H1 (cell line): Measurements from ENCODE around the gene IL10RA. TPM values are rescaled to one million over a fixed set of nuclear protein-coding genes. Genes with fewer than 3 reads are reported as not detected.

Experiments
- CTCF ChIA-PET: fragments of 300-600 bp; sonication (Branson Sonifier 250); formaldehyde crosslinking; loops from one replicate; lab custom pipeline; 2021; ENCODE audit not compliant: partially characterized antibody; lab: Charles Lee
- POLR2A ChIA-PET: fragments of 300-600 bp; sonication (Branson Sonifier 250); formaldehyde crosslinking; loops from one replicate; lab custom pipeline; 2021; ENCODE audit warnings: inconsistent platforms; ENCODE audit not compliant: partially characterized antibody; lab: Charles Lee
- DNase-seq, 2 experiments: peaks; one replicate each; pipeline versions ENCODE4 v3.0.0 to v3.0.0-alpha.2; 2010 to 2022; ENCODE audit warnings: low spot score in 2 of 2, low read depth in 1 of 2, mixed read lengths in 1 of 2
- FAIRE-seq: peaks from 2 replicates; lab custom pipeline; 2011; peaks lifted over from hg19 to GRCh38; lab: Jason Lieb, UNC
- H2AFZ ChIP-seq: 2 replicates; pipeline ENCODE4 v1.8.1; 2012; ENCODE audit warnings: low read length, inconsistent platforms
- H2AK5ac ChIP-seq: 2 replicates; pipeline ENCODE4 v1.6.1; 2013; ENCODE audit warnings: low read depth, low read length
- H2BK120ac ChIP-seq: replicated peaks from 2 replicates; pipeline ENCODE3; 2013; ENCODE audit warnings: low read depth, low read length, inconsistent platforms
- H2BK12ac ChIP-seq: 2 replicates; pipeline ENCODE4 v1.6.1; 2013; ENCODE audit warnings: low read depth, low read length
- H2BK15ac ChIP-seq: 2 replicates; pipeline ENCODE4 v1.6.1; 2013; ENCODE audit warnings: low read length
- H2BK20ac ChIP-seq: 2 replicates; pipeline ENCODE4 v1.6.1; 2013; ENCODE audit warnings: low read length
- H2BK5ac ChIP-seq: 2 replicates; pipeline ENCODE4 v1.6.1; 2013; ENCODE audit warnings: low read depth, low read length
- H3K14ac ChIP-seq: 2 replicates; pipeline ENCODE4 v1.6.1; 2013; ENCODE audit warnings: inconsistent platforms; ENCODE audit not compliant: insufficient read length
- H3K18ac ChIP-seq: 2 replicates; pipeline ENCODE4 v1.6.1; 2013; ENCODE audit warnings: low read length; ENCODE audit errors: extremely low read depth
- H3K23ac ChIP-seq: 2 replicates; pipeline ENCODE4 v1.6.1; 2013; ENCODE audit warnings: inconsistent platforms; ENCODE audit not compliant: insufficient read length
- H3K23me2 ChIP-seq: 2 replicates; pipeline ENCODE4 v1.6.1; 2013; ENCODE audit warnings: low read depth, low read length
- H3K27ac ChIP-seq: 2 replicates; pipeline ENCODE4 v1.6.1; 2011; ENCODE audit warnings: low read depth, low read length, inconsistent platforms
- H3K27me3 ChIP-seq, 4 experiments: replicated peaks in 1 of 4; 1 replicate in 1 of 4; 2 replicates in 3 of 4; pipeline versions ENCODE4 v1.6.1 to v1.8.1; 2011 to 2013; ENCODE audit warnings: low read length in 3 of 4, mild to moderate bottlenecking in 3 of 4, inconsistent platforms in 2 of 4, mixed read lengths in 2 of 4, moderate library complexity in 1 of 4; ENCODE audit not compliant: control insufficient read depth in 3 of 4, insufficient read depth in 3 of 4; ENCODE audit errors: extremely low read depth in 1 of 4
- H3K36me3 ChIP-seq, 4 experiments: 2 replicates each; pipeline versions ENCODE4 v1.6.1 to v1.8.1; 2011 to 2013; ENCODE audit warnings: mild to moderate bottlenecking in 4 of 4, low read length in 3 of 4, moderate library complexity in 2 of 4, control low read depth in 1 of 4, inconsistent platforms in 1 of 4; ENCODE audit not compliant: insufficient read depth in 4 of 4, control insufficient read depth in 2 of 4
- H3K4ac ChIP-seq: replicated peaks from 2 replicates; pipeline ENCODE3; 2013; ENCODE audit warnings: low read length, low read depth, mixed read lengths, inconsistent platforms; ENCODE audit not compliant: insufficient read length
- H3K4me1 ChIP-seq, 4 experiments: replicated peaks in 1 of 4; 1 replicate in 1 of 4; 2 replicates in 3 of 4; pipeline versions ENCODE4 v1.6.1 to v1.8.1; 2011 to 2013; ENCODE audit warnings: low read length in 3 of 4, inconsistent platforms in 2 of 4, mixed read lengths in 1 of 4; ENCODE audit not compliant: insufficient read depth in 4 of 4, control insufficient read depth in 3 of 4
- H3K4me2 ChIP-seq, 2 experiments: 2 replicates each; pipeline versions ENCODE4 v1.6.1 to v1.8.1; 2011 to 2013; ENCODE audit warnings: low read depth in 2 of 2, low read length in 2 of 2, control low read depth in 1 of 2, inconsistent platforms in 1 of 2, mild to moderate bottlenecking in 1 of 2; ENCODE audit not compliant: insufficient read depth in 1 of 2
- H3K4me3 ChIP-seq, 4 experiments: fragments of 200-600, 300-600 bp in 1 of 4; sonication (generic), shearing (Covaris generic), sonication (Bioruptor Twin) in 1 of 4; 2 replicates each; pipeline versions ENCODE4 v1.5.1 to v1.8.1; 2011 to 2016; ENCODE audit warnings: low read length in 4 of 4, low read depth in 3 of 4, control low read depth in 2 of 4, inconsistent platforms in 2 of 4, mild to moderate bottlenecking in 2 of 4, mixed read lengths in 1 of 4, moderate library complexity in 1 of 4; ENCODE audit not compliant: insufficient read depth in 2 of 4; ENCODE audit errors: extremely low read depth in 1 of 4
- H3K56ac ChIP-seq: replicated peaks from 2 replicates; pipeline ENCODE3; 2013; ENCODE audit warnings: low read depth, mild to moderate bottlenecking, mixed read lengths, low read length, inconsistent platforms; ENCODE audit not compliant: insufficient read length
- H3K79me1 ChIP-seq: 2 replicates; pipeline ENCODE4 v1.6.1; 2013; ENCODE audit warnings: low read depth, low read length, control low read depth
- H3K79me2 ChIP-seq, 2 experiments: 2 replicates each; pipeline versions ENCODE4 v1.6.1 to v1.8.1; 2012 to 2013; ENCODE audit warnings: low read length in 2 of 2, mild to moderate bottlenecking in 2 of 2, inconsistent platforms in 1 of 2; ENCODE audit not compliant: insufficient read depth in 2 of 2, control insufficient read depth in 1 of 2
- H3K9ac ChIP-seq, 4 experiments: replicated peaks in 1 of 4; 1 replicate in 1 of 4; 2 replicates in 3 of 4; pipeline versions ENCODE4 v1.6.1 to v1.8.1; 2011 to 2013; ENCODE audit warnings: low read depth in 3 of 4, low read length in 3 of 4, control low read depth in 2 of 4, mild to moderate bottlenecking in 2 of 4, moderate library complexity in 2 of 4, inconsistent platforms in 1 of 4; ENCODE audit errors: extremely low read depth in 1 of 4
- H3K9me3 ChIP-seq, 2 experiments: 2 replicates each; pipeline versions ENCODE4 v1.6.1 to v1.8.1; 2012 to 2013; ENCODE audit warnings: mild to moderate bottlenecking in 2 of 2, moderate library complexity in 2 of 2, control low read depth in 1 of 2, inconsistent platforms in 1 of 2, low read depth in 1 of 2, low read length in 1 of 2, mixed read lengths in 1 of 2; ENCODE audit not compliant: insufficient read depth in 2 of 2
- H4K20me1 ChIP-seq, 2 experiments: replicated peaks in 1 of 2; 2 replicates each; pipeline versions ENCODE3 to v1.8.1; 2011 to 2013; ENCODE audit warnings: inconsistent platforms in 2 of 2, low read length in 2 of 2, mild to moderate bottlenecking in 1 of 2; ENCODE audit not compliant: insufficient read depth in 2 of 2, control insufficient read depth in 1 of 2
- H4K5ac ChIP-seq: 2 replicates; pipeline ENCODE4 v1.6.1; 2013; ENCODE audit warnings: low read length, low read depth, mixed read lengths, inconsistent platforms; ENCODE audit not compliant: insufficient read length
- H4K8ac ChIP-seq: 2 replicates; pipeline ENCODE4 v1.8.0; 2013; ENCODE audit warnings: mild to moderate bottlenecking, moderate library complexity, low read length, inconsistent platforms; ENCODE audit not compliant: insufficient read depth; ENCODE audit errors: extremely low read depth
- H4K91ac ChIP-seq: replicated peaks from 2 replicates; pipeline ENCODE3; 2013; ENCODE audit warnings: low read length, mixed read lengths, inconsistent platforms; ENCODE audit not compliant: insufficient read length
- BACH1 ChIP-seq: IDR thresholded peaks from 2 replicates; pipeline ENCODE4 v1.6.1; 2012; ENCODE audit warnings: low read length, improper control_type of control experiment
- BCL11A ChIP-seq, 2 experiments: IDR thresholded peaks; one replicate each; pipeline ENCODE4 v1.6.1; 2011; ENCODE audit warnings: low read depth in 2 of 2, low read length in 2 of 2, mild to moderate bottlenecking in 2 of 2
- CBX8 ChIP-seq: fragments of 300-800, 300-1000 bp; sonication (generic); IDR thresholded peaks from 2 replicates; pipeline ENCODE4 v1.7.1; 2016; ENCODE audit warnings: low read depth, low read length, borderline replicate concordance
- CEBPB ChIP-seq: IDR thresholded peaks from 2 replicates; pipeline ENCODE4 v1.6.1; 2012; ENCODE audit warnings: low read depth, low read length
- CHD2 ChIP-seq: IDR thresholded peaks from 2 replicates; pipeline ENCODE4 v1.6.1; 2012; ENCODE audit warnings: low read length, improper control_type of control experiment
- CTBP2 ChIP-seq: IDR thresholded peaks from 2 replicates; pipeline ENCODE4 v1.7.0; 2011; ENCODE audit warnings: borderline replicate concordance, mild to moderate bottlenecking, moderate library complexity, mixed read lengths, low read length; ENCODE audit not compliant: insufficient read depth, insufficient read length
- E2F6 ChIP-seq: IDR thresholded peaks from 2 replicates; pipeline ENCODE4 v1.6.1; 2012; ENCODE audit warnings: inconsistent platforms
- EP300 ChIP-seq, 2 experiments: IDR thresholded peaks; 1 replicate in 1 of 2; 2 replicates in 1 of 2; pipeline ENCODE4 v1.6.1; 2011 to 2012; ENCODE audit warnings: low read depth in 2 of 2, low read length in 2 of 2, mild to moderate bottlenecking in 2 of 2, borderline replicate concordance in 1 of 2, inconsistent platforms in 1 of 2, moderate library complexity in 1 of 2
- MAFK ChIP-seq: IDR thresholded peaks from 2 replicates; pipeline ENCODE4 v1.6.1; 2012; ENCODE audit warnings: low read depth, mild to moderate bottlenecking, improper control_type of control experiment, low read length
- RNF2 ChIP-seq: fragments of 200-900, 300-1000 bp; sonication (generic); IDR thresholded peaks from 2 replicates; pipeline ENCODE4 v1.7.1; 2016; ENCODE audit warnings: borderline replicate concordance, low read depth, mild to moderate bottlenecking, antibody characterized with exemption, low read length; ENCODE audit not compliant: poor library complexity, severe bottlenecking; ENCODE audit errors: missing control alignments
- SAP30 ChIP-seq: fragments of 300-600 bp; sonication (generic); IDR thresholded peaks from 2 replicates; pipeline ENCODE4 v1.7.1; 2012; ENCODE audit warnings: low read length, moderate library complexity, mild to moderate bottlenecking, inconsistent platforms; ENCODE audit not compliant: insufficient read depth, insufficient replicate concordance
- ZNF274 ChIP-seq: IDR thresholded peaks from 2 replicates; pipeline ENCODE4 v1.7.0; 2012; ENCODE audit warnings: low read length, borderline replicate concordance; ENCODE audit errors: extremely low read depth
- WGBS, 2 experiments: shearing (Covaris generic) in 1 of 2; methylation state at CpG; one replicate each; pipeline versions ENCODE4 v1.1.6 to v1.1.7; 2013 to 2015; ENCODE audit warnings: low lambda C conversion rate in 2 of 2, mixed read lengths in 2 of 2, inconsistent platforms in 1 of 2, low coverage in 1 of 2, missing lambda C conversion rate in 1 of 2; ENCODE audit not compliant: insufficient replicate concordance in 2 of 2, insufficient coverage in 1 of 2, insufficient read length in 1 of 2; ENCODE audit errors: extremely low coverage in 1 of 2, missing lambda C conversion rate in 1 of 2; 5-methylcytosine and 5-hydroxymethylcytosine counted together
- polyA plus RNA-seq, 7 experiments: library from polyadenylated mRNA; depleted of rRNA in 3 of 7; stranded (reverse) in 5 of 7; unstranded in 2 of 7; fragments of >200 nt in 5 of 7; fragments of 200-250 nt in 2 of 7; gene quantifications; 1 replicate in 5 of 7; 2 replicates in 1 of 7; 4 replicates in 1 of 7; pipeline versions ENCODE4 v1.2.1 to v1.2.3, GENCODE V29; 2011 to 2013; ENCODE audit warnings: missing spikeins in 2 of 7, mixed read lengths in 2 of 7
- total RNA-seq: library from RNA; stranded (reverse); fragmentation: NEBNext Ultra II Directional; extraction: Animal tissue kit (Norgen Biotek cat#: 25700); gene quantifications from 2 replicates; pipeline ENCODE4 v1.2.1, GENCODE V29; 2021

The IL10RA gene
- total and polyA plus RNA-seq, 2 of the 8 experiments (the other 6 are each of a cell fraction or from before 2014, with no cell fraction given): 0.05 to 0.11 TPM

DNA sequence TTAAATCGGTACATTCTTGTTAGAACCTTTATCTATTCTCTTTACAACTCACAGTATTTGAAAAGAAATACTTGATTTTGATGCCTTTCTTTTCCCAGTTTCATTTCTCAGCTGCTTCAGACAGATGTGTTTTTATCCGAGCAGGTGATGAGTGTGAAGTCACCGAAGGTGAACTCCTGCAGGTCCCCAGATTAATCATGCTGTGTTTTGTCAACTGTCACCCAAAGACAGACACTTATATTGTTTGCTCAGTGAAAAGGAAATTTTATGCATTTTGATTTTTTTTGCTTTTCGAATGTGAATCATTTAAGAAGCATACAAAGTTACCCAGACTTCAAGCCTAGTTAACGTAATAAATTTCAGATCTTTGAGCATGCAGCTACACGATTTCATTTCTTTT, 49.2 kb upstream of the IL10RA start:
- Histone ChIP-seq H2BK20ac (no peak overlapping the region), H3K14ac (no peak overlapping the region), H3K9ac (no peak overlapping the region), H3K79me1 (no peaks in the 10 kb centered on the region), H2BK120ac (no peak overlapping the region), H2BK12ac (no peak overlapping the region), H4K91ac (no peak overlapping the region), H3K4me3 (no peak overlapping the region), H4K8ac (no peak overlapping the region), H3K27ac (no peak overlapping the region), H2BK5ac (no peak overlapping the region), H3K23ac (no peak overlapping the region), H2BK15ac (no peak overlapping the region), H3K18ac (no peak overlapping the region), H3K36me3 (no peaks in the 10 kb centered on the region), H3K79me2 (no peaks in the 10 kb centered on the region), H2AFZ (no peak overlapping the region), H4K20me1 (no peaks in the 10 kb centered on the region), H3K4me2 (no peak overlapping the region), H3K56ac (no peak overlapping the region), H3K4ac (no peak overlapping the region), H2AK5ac (no peak overlapping the region), H4K5ac (no peak overlapping the region), H3K23me2 (peaks cover 2% of the 10 kb centered on the region; the same call in 1 of the 2 replicates), H3K9me3 (no peaks in the 10 kb centered on the region), H3K27me3 (no peaks in the 10 kb centered on the region; a peak in 1 of 7 replicates), H3K4me1 (peaks cover 0 to 3% (median 0%) of the 10 kb centered on the region in 4 experiments; a peak in 2 of 7 replicates)
- 77% methylated on average over 6 of the region's 6 CpGs; no CpG with 5 or more reads in 1 of the 2 experiments for WGBS, 2 experiments
- CTCF ChIA-PET: interaction anchor here (0.6 to 11.7 kb wide), 13 partner anchors 8 to 156 kb away, joined by 3 to 173 read pairs (median 5); no protein-coding TSS in a partner anchor
- DNase-seq (no peak), FAIRE-seq (no peak)
- POLR2A ChIA-PET: interaction anchor here (0.7 to 1.1 kb wide), 4 partner anchors 40 to 388 kb away, joined by 3 to 4 read pairs (median 4); no protein-coding TSS in a partner anchor
- TF ChIP-seq RNF2 (no peak), CHD2 (no peak), EP300 (IDR thresholded peaks at IDR 0.05; ENCODE audit: borderline replicate concordance in 1 of 2, low read depth in 2 of 2, low read length in 2 of 2) (no peak), CBX8 (no peak), CTBP2 (no peak), BACH1 (no peak), BCL11A (IDR thresholded peaks at IDR 0.05; ENCODE audit: low read depth in 2 of 2, low read length in 2 of 2) (no peak), CEBPB (no peak), ZNF274 (no peak), E2F6 (no peak), MAFK (no peak), SAP30 (no peak)
